KBM-7 (cell line): ENCODE measurements around the gene SPOP.

Experiments used
- DNase-seq: peaks from one replicate; pipeline ENCODE4 v3.0.0-alpha.2; 2015
- in situ Hi-C: fragments of 300-500 bp; cut with MboI; formaldehyde crosslinking; loops from 2 replicates; pipeline ENCODE4 v1.14.3; 2020; ENCODE audit warnings: low sequenced_read_pairs, low pct_unique_long_range_greater_than_20kb, mixed read lengths

The SPOP gene

DNA sequence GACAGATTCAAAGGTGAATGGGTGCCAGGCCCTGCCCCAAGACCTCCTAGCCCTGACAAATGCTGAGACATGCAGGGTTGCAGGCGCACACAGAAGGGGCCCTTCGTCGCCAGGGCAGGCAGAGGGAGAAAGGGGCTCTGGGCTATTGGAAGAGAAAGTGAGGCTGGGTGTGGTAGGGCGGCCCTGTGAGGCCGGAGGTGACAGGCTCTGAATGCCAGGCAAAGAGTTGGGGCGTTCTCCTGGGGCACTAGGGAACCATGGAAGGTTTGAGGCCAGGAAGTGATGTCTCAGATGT, 128.6 kb downstream of the SPOP start:
- DNase-seq: no peak
- in situ Hi-C loops: no loop called here
